HEK293T (cell line): ENCODE data around the gene KIAA1755.
A peak's percentile ranks its signal among the peaks of the same experiment; 100 is the strongest.

Experiments used
- CTCF ChIA-PET: fragments of 350-600 bp; formaldehyde crosslinking; extraction: SDS; loops from one replicate; lab custom pipeline; 2021; ENCODE audit warnings: antibody characterized with exemption, inconsistent platforms; lab: Yijun Ruan, JAX
- POLR2A ChIA-PET: fragments of 350-600 bp; formaldehyde crosslinking; extraction: SDS; loops from one replicate; lab custom pipeline; 2020; ENCODE audit warnings: antibody characterized with exemption, inconsistent platforms; lab: Yijun Ruan, JAX
- DNase-seq: peaks from one replicate; pipeline ENCODE4 v3.0.0; 2012; ENCODE audit warnings: mixed read lengths; ENCODE audit errors: extremely low spot score
- ARNT ChIP-seq: fragments of 450-650 bp; IDR thresholded peaks from 2 replicates; pipeline ENCODE4 v1.6.1; 2017; ENCODE audit warnings: mild to moderate bottlenecking
- BHLHE40 ChIP-seq: fragments of 450-650 bp; IDR thresholded peaks from 2 replicates; pipeline ENCODE4 v1.6.1; 2016; ENCODE audit warnings: mild to moderate bottlenecking, moderate library complexity, borderline replicate concordance
- CTBP1 ChIP-seq: fragments of 450-650 bp; IDR thresholded peaks from 2 replicates; pipeline ENCODE4 v1.6.1; 2016; ENCODE audit warnings: borderline replicate concordance
- ELF4 ChIP-seq: fragments of 450-650 bp; IDR thresholded peaks from 2 replicates; pipeline ENCODE4 v1.6.1; 2017; ENCODE audit warnings: antibody characterized with exemption
- FOXA1 ChIP-seq: fragments of 450-650 bp; IDR thresholded peaks from 2 replicates; pipeline ENCODE4 v1.6.1; 2016; ENCODE audit warnings: mild to moderate bottlenecking
- FOXK2 ChIP-seq: fragments of 450-650 bp; IDR thresholded peaks from 2 replicates; pipeline ENCODE4 v1.6.1; 2016; ENCODE audit warnings: mild to moderate bottlenecking
- FOXM1 ChIP-seq: fragments of 450-650 bp; IDR thresholded peaks from 2 replicates; pipeline ENCODE4 v1.6.1; 2017; ENCODE audit warnings: mild to moderate bottlenecking, borderline replicate concordance
- HDGF ChIP-seq: fragments of 450-650 bp; IDR thresholded peaks from 2 replicates; pipeline ENCODE4 v1.6.1; 2017; ENCODE audit warnings: antibody characterized with exemption, borderline replicate concordance
- L3MBTL2 ChIP-seq: fragments of 450-650 bp; conservative IDR thresholded peaks from 2 replicates; pipeline ENCODE4 v1.6.1; 2016; ENCODE audit warnings: mild to moderate bottlenecking
- LEF1 ChIP-seq: fragments of 450-650 bp; IDR thresholded peaks from 2 replicates; pipeline ENCODE4 v1.6.1; 2017; ENCODE audit warnings: mild to moderate bottlenecking, borderline replicate concordance
- NFRKB ChIP-seq: fragments of 450-650 bp; IDR thresholded peaks from 2 replicates; pipeline ENCODE4 v1.6.1; 2016; ENCODE audit warnings: mild to moderate bottlenecking, moderate library complexity
- PKNOX1 ChIP-seq: fragments of 450-650 bp; IDR thresholded peaks from 2 replicates; pipeline ENCODE4 v1.6.1; 2016
- SP1 ChIP-seq: fragments of 450-650 bp; IDR thresholded peaks from 2 replicates; pipeline ENCODE4 v1.6.1; 2017
- SUZ12 ChIP-seq: fragments of 450-650 bp; IDR thresholded peaks from 2 replicates; pipeline ENCODE4 v1.6.1; 2016; ENCODE audit warnings: mild to moderate bottlenecking
- TARDBP ChIP-seq: fragments of 450-650 bp; IDR thresholded peaks from 2 replicates; pipeline ENCODE4 v1.6.1; 2016
- ZNF384 ChIP-seq: fragments of 450-650 bp; IDR thresholded peaks from 2 replicates; pipeline ENCODE4 v1.6.1; 2016

Gene KIAA1755

DNA sequence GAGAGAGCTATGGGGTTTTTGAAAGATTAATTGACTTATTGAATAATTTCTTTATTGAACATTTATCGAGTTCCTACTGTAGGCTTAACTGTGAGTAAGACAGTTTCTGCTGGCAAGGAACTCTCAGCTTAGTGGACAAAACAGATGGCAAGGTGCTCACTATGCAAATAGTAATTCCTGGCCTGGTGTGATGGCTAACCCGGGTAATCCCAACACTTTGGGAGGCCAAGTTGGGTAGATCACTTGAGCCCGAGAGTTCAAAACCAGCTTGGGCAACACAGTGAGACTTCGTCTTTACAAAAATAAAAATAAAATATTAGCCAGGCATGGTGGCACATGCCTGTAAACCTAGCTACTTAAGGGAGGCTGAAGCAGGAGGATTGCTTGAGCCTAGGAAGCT is 82.0 kb downstream of the KIAA1755 start:
- CTCF ChIA-PET: no interaction called here

DNA sequence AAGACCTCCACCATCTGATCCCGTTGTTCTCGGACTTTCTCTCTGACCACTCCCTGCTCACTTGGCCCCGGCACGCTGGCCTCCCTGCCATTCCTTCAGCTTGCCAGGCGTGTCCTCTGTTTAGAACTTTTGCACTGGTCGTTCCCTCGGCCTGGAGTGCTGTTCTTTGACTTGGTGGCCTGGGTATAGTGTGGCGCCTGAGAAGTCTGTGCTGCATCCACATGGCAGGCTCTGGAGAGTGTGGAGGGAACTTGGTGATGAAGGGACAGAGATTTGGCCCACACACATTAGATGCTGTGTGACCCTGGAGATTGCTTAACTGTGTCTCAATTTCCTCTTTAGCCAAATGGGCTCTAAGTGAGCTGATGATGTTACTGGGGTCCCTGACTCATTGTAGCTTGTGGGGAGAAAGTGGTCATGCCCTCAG is 82.5 kb downstream of the KIAA1755 start:
- DNase-seq: no peak
- no peak for TF ChIP-seq BHLHE40
- CTCF ChIA-PET: no interaction called here
- POLR2A ChIA-PET: no interaction called here

More for the DNA sequence above, 82.0 kb downstream of the KIAA1755 start:
- POLR2A ChIA-PET: no interaction called here
- no peak for TF ChIP-seq ELF4
- no peak for TF ChIP-seq SP1
- no peak for TF ChIP-seq SUZ12
- DNase-seq: no peak

GRCh38 chr20:38177201-38177600 is 83.3 kb downstream of the KIAA1755 start:
- CTCF ChIA-PET: no interaction called here

GRCh38 chr20:38175304-38176180 is 85.0 kb downstream of the KIAA1755 start:
- TF ChIP-seq SUZ12 (no peak), FOXA1 (no peak), BHLHE40 (no peak), FOXK2 (no peak), FOXM1 (no peak), PKNOX1 (no peak), CTBP1 (no peak), LEF1 (no peak), HDGF (no peak), ZNF384 (no peak), SP1 (no peak), NFRKB (no peak), ELF4 (no peak), TARDBP (no peak), ARNT (no peak), L3MBTL2 (no peak)
- ChIA-PET CTCF (interaction anchor here (0.6 kb wide), 2 partner anchors 54 to 145 kb away, joined by 3 to 8 read pairs; no protein-coding TSS in a partner anchor), POLR2A (no interaction called here)
- DNase-seq: no peak

More at GRCh38 chr20:38177201-38177600, 83.3 kb downstream of the KIAA1755 start:
- POLR2A ChIA-PET: no interaction called here
- TF ChIP-seq ELF4 (no peak), ZNF384 (no peak), CTBP1 (no peak), LEF1 (no peak), TARDBP (no peak), SUZ12 (no peak), L3MBTL2 (no peak)
- DNase-seq: no peak

GRCh38 chr20:38173237-38174156 is 87.0 kb downstream of the KIAA1755 start:
- no peak for DNase-seq
- POLR2A ChIA-PET: no interaction called here
- CTCF ChIA-PET: no interaction called here
- TF ChIP-seq BHLHE40 (no peak), PKNOX1 (peak; percentile 82), FOXM1 (no peak), CTBP1 (no peak), L3MBTL2 (0 out of 2 replicates have a peak, but pooled peaks have one; percentile 17)

- ChIA-PET CTCF (no interaction called here), POLR2A (no interaction called here)
- no peak for DNase-seq
- TF ChIP-seq ZNF384 (no peak), LEF1 (no peak), L3MBTL2 (no peak)
These were observed 88.1 kb downstream of the KIAA1755 start for GRCh38 chr20:38172408-38172807.

DNA sequence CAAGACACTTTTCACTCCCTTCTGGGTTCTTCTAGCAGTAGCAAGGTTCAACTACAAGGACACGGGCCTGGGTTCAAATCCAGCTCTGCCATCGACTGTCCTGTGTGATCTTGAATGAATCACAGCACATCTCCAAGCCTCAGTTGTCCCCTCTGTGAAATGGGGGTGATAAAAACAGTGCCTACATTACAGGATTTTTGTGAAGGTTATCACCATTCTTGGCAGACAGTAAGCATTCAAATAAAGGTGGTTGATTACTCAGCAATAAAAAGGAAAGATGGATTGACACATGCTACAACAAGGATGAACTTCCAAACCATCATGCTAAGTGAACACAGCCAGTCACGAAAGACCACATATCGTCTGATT is 88.9 kb downstream of the KIAA1755 start:
- no peak for DNase-seq
- TF ChIP-seq SP1 (no peak), ARNT (no peak), TARDBP (no peak), BHLHE40 (no peak), L3MBTL2 (no peak), CTBP1 (no peak)
- POLR2A ChIA-PET: no interaction called here
- CTCF ChIA-PET: no interaction called here
